Activated T-helper 2 cell treated with anti-CD3 and anti-CD28 coated beads, Interferon-gamma antibody, Interleukin-2, Interleukin-4, amounts not matched to agents 10 μg/mL and 5 μg/mL and 100 μg/mL, durations not matched to agents 14 hours and 24 hours and 36 hours (primary cell): ENCODE measurements around the gene CD300E. TPM values are rescaled to one million over a fixed set of nuclear protein-coding genes. Genes with fewer than 3 reads are reported as not detected.

Experiments
- DNase-seq: peaks from one replicate; pipeline ENCODE4 v3.0.0; 2021; ENCODE audit warnings: low spot score
- H3K27ac Mint-ChIP-seq: one replicate; pipeline ENCODE4 v1.8.0; 2021; ENCODE audit warnings: mixed read lengths
- H3K27me3 Mint-ChIP-seq: one replicate; pipeline ENCODE4 v1.8.0; 2021; ENCODE audit warnings: low read depth, mixed read lengths
- H3K36me3 Mint-ChIP-seq: one replicate; pipeline ENCODE4 v1.8.0; 2021; ENCODE audit warnings: low read depth, mixed read lengths
- H3K4me1 Mint-ChIP-seq: one replicate; pipeline ENCODE4 v1.8.0; 2021; ENCODE audit warnings: low read depth, mixed read lengths
- H3K4me3 Mint-ChIP-seq: one replicate; pipeline ENCODE4 v1.8.0; 2021; ENCODE audit warnings: low read depth, mild to moderate bottlenecking, moderate library complexity, mixed read lengths
- H3K9me3 Mint-ChIP-seq: one replicate; pipeline ENCODE4 v1.8.0; 2021; ENCODE audit warnings: mixed read lengths
- intact Hi-C: fragments of 100-400 bp; cut with micrococcal nuclease; formaldehyde crosslinking; loops from one replicate; pipeline ENCODE4 v1.15.1; 2023
- total RNA-seq: library from RNA; stranded (reverse); gene quantifications from 2 replicates; pipeline ENCODE4 v1.2.3, GENCODE V29; 2022

The CD300E gene
- not detected in 2 replicates for total RNA-seq

GRCh38 chr17:74623693-74624093, at the start of gene CD300E:
Gene CD300E (minus strand): TSS chr17:74623738. CDS start chr17:74623621, 117 bp downstream.
- H3K36me3 Mint-ChIP-seq, result no peaks in the 10 kb centered on the region
- no peaks in the 10 kb centered on the region for H3K9me3 Mint-ChIP-seq
- H3K27ac Mint-ChIP-seq, result no peak within 1 kb of the TSS
- no peaks in the 10 kb centered on the region for H3K4me1 Mint-ChIP-seq
- intact Hi-C loops, result no loop called here
- DNase-seq, result no peak
- H3K27me3 Mint-ChIP-seq, result peaks cover 52% of the 10 kb centered on the region
- no peak within 1 kb of the TSS for H3K4me3 Mint-ChIP-seq

GRCh38 chr17:74671031-74671771, 47.7 kb upstream of the CD300E start:
- intact Hi-C loops, result no loop called here
- Mint-ChIP-seq H3K27me3 (peaks cover 55% of the 10 kb centered on the region), H3K4me3 (no peak overlapping the region), H3K9me3 (no peaks in the 10 kb centered on the region), H3K4me1 (no peaks in the 10 kb centered on the region), H3K36me3 (no peaks in the 10 kb centered on the region), H3K27ac (no peak overlapping the region)
- DNase-seq, result peak; percentile 73

- H3K4me1 Mint-ChIP-seq, result no peaks in the 10 kb centered on the region
- H3K9me3 Mint-ChIP-seq, result no peaks in the 10 kb centered on the region
- no peak overlapping the region for H3K4me3 Mint-ChIP-seq
- H3K27ac Mint-ChIP-seq, result no peak overlapping the region
- intact Hi-C loops, result no loop called here
- H3K27me3 Mint-ChIP-seq, result peaks cover 54% of the 10 kb centered on the region
- DNase-seq, result no peak
- H3K36me3 Mint-ChIP-seq, result no peaks in the 10 kb centered on the region
Measured at GRCh38 chr17:74670329-74670728, 46.8 kb upstream of the CD300E start.

GRCh38 chr17:74663561-74663960, 40.0 kb upstream of the CD300E start:
- Mint-ChIP-seq H3K27me3 (peaks cover 52% of the 10 kb centered on the region), H3K4me3 (no peak overlapping the region), H3K4me1 (no peaks in the 10 kb centered on the region), H3K36me3 (no peaks in the 10 kb centered on the region), H3K9me3 (no peaks in the 10 kb centered on the region), H3K27ac (no peak overlapping the region)
- DNase-seq, result no peak
- intact Hi-C loops, result no loop called here

GRCh38 chr17:74659889-74660288, 36.4 kb upstream of the CD300E start:
- Mint-ChIP-seq H3K36me3 (no peaks in the 10 kb centered on the region), H3K4me1 (peaks cover 3% of the 10 kb centered on the region), H3K27ac (no peak overlapping the region), H3K4me3 (no peak overlapping the region), H3K9me3 (no peaks in the 10 kb centered on the region), H3K27me3 (peaks cover 46% of the 10 kb centered on the region)
- intact Hi-C loops, result no loop called here
- no peak for DNase-seq

- no peaks in the 10 kb centered on the region for H3K36me3 Mint-ChIP-seq
- intact Hi-C loops, result no loop called here
- no peaks in the 10 kb centered on the region for H3K9me3 Mint-ChIP-seq
- no peak for DNase-seq
- H3K4me1 Mint-ChIP-seq, result peaks cover 3% of the 10 kb centered on the region
- H3K4me3 Mint-ChIP-seq, result no peak overlapping the region
- H3K27ac Mint-ChIP-seq, result no peak overlapping the region
- H3K27me3 Mint-ChIP-seq, result peaks cover 43% of the 10 kb centered on the region
Measured at GRCh38 chr17:74658620-74659019, 35.1 kb upstream of the CD300E start.

GRCh38 chr17:74654742-74655141, 31.2 kb upstream of the CD300E start:
- DNase-seq, result no peak
- intact Hi-C loops, result no loop called here
- peaks cover 3% of the 10 kb centered on the region for H3K4me1 Mint-ChIP-seq
- no peaks in the 10 kb centered on the region for H3K36me3 Mint-ChIP-seq
- H3K27ac Mint-ChIP-seq, result no peak overlapping the region
- peaks cover 45% of the 10 kb centered on the region for H3K27me3 Mint-ChIP-seq
- H3K4me3 Mint-ChIP-seq, result no peak overlapping the region
- H3K9me3 Mint-ChIP-seq, result no peaks in the 10 kb centered on the region

GRCh38 chr17:74652020-74652419, 28.5 kb upstream of the CD300E start:
- Mint-ChIP-seq H3K4me1 (no peaks in the 10 kb centered on the region), H3K27me3 (peaks cover 39% of the 10 kb centered on the region), H3K9me3 (no peaks in the 10 kb centered on the region), H3K4me3 (no peak overlapping the region), H3K36me3 (no peaks in the 10 kb centered on the region), H3K27ac (no peak overlapping the region)
- intact Hi-C loops, result no loop called here
- no peak for DNase-seq

GRCh38 chr17:74649909-74650308, 26.4 kb upstream of the CD300E start:
- no peak for DNase-seq
- Mint-ChIP-seq H3K36me3 (no peaks in the 10 kb centered on the region), H3K27me3 (peaks cover 46% of the 10 kb centered on the region), H3K4me3 (no peak overlapping the region), H3K27ac (no peak overlapping the region), H3K4me1 (no peaks in the 10 kb centered on the region), H3K9me3 (no peaks in the 10 kb centered on the region)
- intact Hi-C loops, result loop anchor here (10.0 kb wide), 1 partner anchor 85 kb away; the partner anchor contains the start of gene CD300H

- Mint-ChIP-seq H3K27me3 (peaks cover 51% of the 10 kb centered on the region), H3K9me3 (no peaks in the 10 kb centered on the region), H3K27ac (no peak overlapping the region), H3K4me1 (no peaks in the 10 kb centered on the region), H3K36me3 (no peaks in the 10 kb centered on the region), H3K4me3 (no peak overlapping the region)
- DNase-seq, result no peak
- intact Hi-C loops, result loop anchor here (10.0 kb wide), 1 partner anchor 83 kb away; the partner anchor contains the start of gene CD300H
Measured at GRCh38 chr17:74647871-74648672, 24.5 kb upstream of the CD300E start.

- no peak for DNase-seq
- Mint-ChIP-seq H3K27me3 (peaks cover 56% of the 10 kb centered on the region), H3K4me3 (no peak overlapping the region), H3K9me3 (no peaks in the 10 kb centered on the region), H3K36me3 (no peaks in the 10 kb centered on the region), H3K4me1 (peaks cover 3% of the 10 kb centered on the region), H3K27ac (no peak overlapping the region)
- intact Hi-C loops, result loop anchor here (10.0 kb wide), 1 partner anchor 81 kb away; the partner anchor contains the start of gene CD300H
Measured at GRCh38 chr17:74646231-74646630, 22.7 kb upstream of the CD300E start.

- H3K36me3 Mint-ChIP-seq, result no peaks in the 10 kb centered on the region
- no peak overlapping the region for H3K27ac Mint-ChIP-seq
- H3K4me1 Mint-ChIP-seq, result peaks cover 5% of the 10 kb centered on the region
- H3K27me3 Mint-ChIP-seq, result peaks cover 47% of the 10 kb centered on the region
- DNase-seq, result no peak
- no peaks in the 10 kb centered on the region for H3K9me3 Mint-ChIP-seq
- intact Hi-C loops, result loop anchor here (10.0 kb wide), 1 partner anchor 80 kb away; the partner anchor contains the start of gene CD300H
- H3K4me3 Mint-ChIP-seq, result no peak overlapping the region
Measured at GRCh38 chr17:74645010-74645409, 21.5 kb upstream of the CD300E start.

GRCh38 chr17:74644419-74644818, 20.9 kb upstream of the CD300E start:
- Mint-ChIP-seq H3K4me3 (no peak overlapping the region), H3K36me3 (no peaks in the 10 kb centered on the region), H3K27ac (no peak overlapping the region), H3K9me3 (no peaks in the 10 kb centered on the region), H3K27me3 (peaks cover 43% of the 10 kb centered on the region), H3K4me1 (peaks cover 11% of the 10 kb centered on the region)
- intact Hi-C loops, result loop anchor here (10.0 kb wide), 1 partner anchor 80 kb away; the partner anchor contains the start of gene CD300H
- no peak for DNase-seq
